Measurements from ENCODE around the gene CFAP46.
"Not testable (repeated sequence)": the region's sequence is repeated elsewhere in the genome, so short reads cannot be mapped to it uniquely, and the experiment has no call there.

CFAP46 gene

DNA sequence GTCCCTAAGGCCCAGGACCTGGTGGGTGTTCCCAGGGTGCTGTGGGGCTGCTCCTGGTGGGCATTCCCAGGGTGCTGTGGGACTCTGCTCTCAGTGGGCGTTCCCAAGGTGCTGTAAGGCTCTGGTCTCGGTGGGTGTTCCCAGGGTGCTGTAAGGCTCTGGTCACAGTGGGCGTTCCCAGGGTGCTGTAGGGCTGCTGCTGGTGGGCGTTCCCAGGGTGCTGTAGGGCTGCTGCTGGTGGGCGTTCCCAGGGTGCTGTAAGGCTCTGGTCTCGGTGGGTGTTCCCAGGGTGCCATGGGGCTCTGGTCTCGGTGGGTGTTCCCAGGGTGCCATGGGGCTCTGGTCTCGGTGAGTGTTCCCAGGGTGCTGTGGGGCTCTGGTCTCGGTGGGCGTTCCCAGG lies 99.1 kb downstream of the CFAP46 start:
- DNase-seq (ENCODE audit: low read depth): not testable (repeated sequence)

- DNase-seq (ENCODE audit: low read depth): no peak
These were observed 100.0 kb downstream of the CFAP46 start for GRCh38 chr10:132842397-132842796.

- no peak for DNase-seq (ENCODE audit: low read depth)
These were observed 100.8 kb downstream of the CFAP46 start for GRCh38 chr10:132841615-132841975.

- no peak for DNase-seq (ENCODE audit: low read depth)
These were observed 101.4 kb downstream of the CFAP46 start for GRCh38 chr10:132840698-132841614.

- no peak for DNase-seq (ENCODE audit: low read depth)
These were observed 103.3 kb downstream of the CFAP46 start for GRCh38 chr10:132839061-132839460.

- DNase-seq (ENCODE audit: low read depth): no peak
These were observed 103.9 kb downstream of the CFAP46 start for GRCh38 chr10:132838346-132838970.

DNA sequence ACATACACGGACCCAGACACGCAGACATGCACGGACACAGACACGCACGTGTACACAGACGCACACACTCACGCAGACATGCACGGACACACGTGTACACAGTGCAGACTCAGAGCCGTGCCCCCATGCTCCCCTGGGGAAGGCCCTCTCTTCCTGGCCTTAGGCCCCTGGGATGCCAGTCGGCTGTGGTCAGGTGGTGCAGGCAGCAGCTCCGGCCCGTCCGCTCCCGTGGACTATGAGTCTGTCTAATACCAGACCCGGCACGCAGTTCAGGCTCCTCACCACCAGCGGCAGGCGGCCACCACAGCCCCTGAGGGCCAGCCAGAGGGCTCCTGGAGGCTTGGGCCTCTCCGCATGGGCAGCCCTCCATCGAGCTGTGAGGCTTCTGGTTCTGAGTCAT lies 104.5 kb downstream of the CFAP46 start:
- no peak for DNase-seq (ENCODE audit: low read depth)

DNA sequence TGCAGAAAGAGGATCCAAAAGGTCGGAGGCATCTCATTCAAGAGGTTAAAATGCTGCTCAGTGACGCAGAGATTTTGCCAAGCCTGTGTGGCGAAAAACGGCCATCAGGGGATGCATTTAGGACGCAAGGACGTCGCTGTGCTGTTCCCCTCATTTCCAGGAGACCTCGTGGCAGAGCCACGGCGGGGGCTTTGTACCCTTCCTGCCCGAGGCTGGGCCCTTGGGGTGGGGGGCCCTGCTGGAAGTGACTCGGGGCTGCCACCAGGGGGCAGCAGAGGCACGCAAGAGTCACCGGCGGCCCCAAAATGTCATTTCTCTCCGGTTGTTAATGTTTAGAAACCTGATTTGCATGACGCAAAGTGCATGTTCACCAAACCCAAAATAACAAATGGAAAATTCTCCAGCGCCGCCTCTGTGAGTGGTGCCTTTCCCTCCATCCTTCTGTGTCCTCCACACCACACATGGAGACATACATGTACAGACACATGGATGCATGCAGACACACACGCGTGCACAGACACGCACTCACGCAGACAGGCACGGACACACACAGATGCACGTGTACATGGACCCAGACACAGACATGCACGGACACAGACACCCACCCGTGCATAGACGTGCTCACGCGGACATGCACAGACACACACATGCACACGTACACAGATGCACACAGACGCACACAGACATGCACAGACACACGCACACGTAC lies 105.4 kb downstream of the CFAP46 start:
- no peak for DNase-seq (ENCODE audit: low read depth)

DNA sequence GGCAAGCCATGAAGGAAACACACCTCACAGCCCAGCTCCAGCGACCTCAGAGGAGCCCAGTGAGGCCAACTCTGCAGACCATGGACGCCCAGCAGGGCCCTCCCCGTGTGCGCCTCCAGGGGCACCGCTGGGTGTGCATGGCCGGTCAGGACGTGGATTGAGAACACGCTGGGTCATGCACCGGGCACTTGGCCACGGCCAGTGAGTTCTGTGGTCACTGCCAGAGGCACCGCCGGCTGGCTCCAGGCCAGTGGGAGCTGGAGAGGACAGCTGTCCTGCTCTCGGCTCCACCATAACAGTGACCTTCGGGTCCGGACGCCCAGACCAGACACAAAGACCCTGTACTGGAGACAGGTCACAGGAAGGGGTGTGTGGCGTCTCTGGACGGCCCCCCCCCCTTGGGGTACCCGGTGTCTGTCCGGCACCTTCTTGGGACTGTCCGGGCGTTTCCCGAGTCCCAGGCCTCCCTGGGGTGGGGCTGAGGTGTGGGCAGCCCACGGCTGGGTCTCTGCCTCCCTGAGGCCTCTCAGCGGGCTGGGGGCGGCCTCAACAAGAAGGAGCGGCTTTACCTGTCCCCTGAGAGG lies 106.0 kb downstream of the CFAP46 start:
- DNase-seq (ENCODE audit: low read depth): no peak

GRCh38 chr10:132835848-132836233 lies 106.5 kb downstream of the CFAP46 start:
- no peak for DNase-seq (ENCODE audit: low read depth)

- no peak for DNase-seq (ENCODE audit: low read depth)
These were observed 107.2 kb downstream of the CFAP46 start for GRCh38 chr10:132834891-132835847.

- DNase-seq (ENCODE audit: low read depth): no peak
These were observed 108.0 kb downstream of the CFAP46 start for GRCh38 chr10:132834311-132834761.

- DNase-seq (ENCODE audit: low read depth): no peak
These were observed 108.8 kb downstream of the CFAP46 start for GRCh38 chr10:132833421-132834111.

GRCh38 chr10:132832186-132832969 lies 110.0 kb downstream of the CFAP46 start:
- DNase-seq (ENCODE audit: low read depth): no peak

- DNase-seq (ENCODE audit: low read depth): no peak
These were observed 113.0 kb downstream of the CFAP46 start for GRCh38 chr10:132829403-132829802.

DNA sequence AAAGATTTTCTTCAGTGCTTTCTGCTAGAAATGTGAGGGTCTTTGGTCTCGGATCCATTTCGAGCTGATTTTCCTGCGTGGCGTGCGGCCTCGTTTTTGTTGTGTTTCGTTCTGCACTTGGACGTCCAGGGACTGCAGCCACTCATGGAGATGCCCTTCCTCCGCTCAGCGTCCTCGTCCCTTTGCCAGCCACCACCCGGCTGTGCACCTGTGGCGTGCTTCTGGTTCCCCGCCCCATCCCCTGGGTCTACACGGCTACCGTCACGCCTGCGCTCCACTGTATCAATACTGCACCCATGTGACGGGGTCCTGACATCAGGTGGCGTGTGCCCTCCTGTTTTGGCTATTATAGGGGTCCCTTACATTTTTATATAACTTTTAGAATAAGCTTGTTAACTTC lies 113.7 kb downstream of the CFAP46 start:
- no peak for DNase-seq (ENCODE audit: low read depth)

- DNase-seq (ENCODE audit: low read depth): no peak
These were observed 114.4 kb downstream of the CFAP46 start for GRCh38 chr10:132827861-132828539.

DNA sequence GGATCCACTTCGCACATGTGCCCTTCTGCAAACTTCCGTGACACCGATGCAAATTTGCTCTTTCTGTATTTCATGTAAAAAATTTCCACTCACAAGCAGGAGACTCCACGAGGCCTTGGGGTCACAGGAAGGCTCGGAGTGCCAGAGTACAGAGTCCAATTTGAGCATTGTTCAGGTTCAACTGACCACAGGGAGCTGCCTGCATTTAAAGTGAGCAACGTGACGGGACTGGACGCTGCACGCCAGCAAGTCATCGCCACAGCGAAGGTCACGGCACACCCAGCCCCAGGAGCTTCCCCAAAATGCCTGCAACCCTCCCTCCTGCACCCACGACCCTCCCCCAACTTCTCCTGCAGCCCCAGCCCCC lies 115.0 kb downstream of the CFAP46 start:
- no peak for DNase-seq (ENCODE audit: low read depth)

Data from GM04503 (cell line).